ENCODE results near the gene CNFN. TPM values are rescaled to one million over a fixed set of nuclear protein-coding genes. Genes with fewer than 3 reads are reported as not detected.
A peak's percentile ranks its signal among the peaks of the same experiment; 100 is the strongest.

CNFN gene
- total and polyA plus RNA-seq, 8 donors: 0.32 to 4.2 (median 0.70) TPM; not detected in 1

GRCh38 chr19:42412227-42412626 lies 22.1 kb upstream of the CNFN start:
- no peak for TF ChIP-seq CTCF (IDR thresholded peaks at IDR 0.05)
- 79 to 82% methylated on average over 7 of the region's 7 CpGs for WGBS, 2 donors
- no peak for DNase-seq
- intact Hi-C loops (cut with DNase I): no loop called here
- H3K9me3 ChIP-seq: no peaks in the 10 kb centered on the region
- H3K4me1 ChIP-seq: no peaks in the 10 kb centered on the region
- H3K4me3 ChIP-seq: no peak overlapping the region
- FAIRE-seq: no peak
- peak in 1 of 4 donors; percentile 22 for ATAC-seq
- H3K27me3 ChIP-seq: no peaks in the 10 kb centered on the region
- H3K36me3 ChIP-seq: no peaks in the 10 kb centered on the region
- H3K27ac ChIP-seq: no peak overlapping the region

- DNase-seq (no peak), FAIRE-seq (no peak), ATAC-seq (no peak)
- Histone ChIP-seq H3K9me3 (no peaks in the 10 kb centered on the region), H3K4me1 (no peaks in the 10 kb centered on the region), H3K4me3 (no peak overlapping the region), H3K27me3 (no peaks in the 10 kb centered on the region), H3K36me3 (no peaks in the 10 kb centered on the region), H3K27ac (no peak overlapping the region)
- intact Hi-C loops (cut with DNase I): no loop called here
- TF ChIP-seq CTCF (IDR thresholded peaks at IDR 0.05): no peak
- 79% methylated on average over 8 of the region's 8 CpGs for WGBS, 2 donors
Observed at GRCh38 chr19:42411581-42412178, 21.6 kb upstream of the CNFN start.

GRCh38 chr19:42410371-42410770 lies 20.3 kb upstream of the CNFN start:
- H3K9me3 ChIP-seq: no peaks in the 10 kb centered on the region
- ATAC-seq: no peak
- intact Hi-C loops (cut with DNase I): no loop called here
- 91 to 95% methylated on average over 30 of the region's 30 CpGs for WGBS, 2 donors
- FAIRE-seq: no peak
- H3K27ac ChIP-seq: no peak overlapping the region
- no peaks in the 10 kb centered on the region for H3K27me3 ChIP-seq
- H3K36me3 ChIP-seq: no peaks in the 10 kb centered on the region
- H3K4me1 ChIP-seq: no peaks in the 10 kb centered on the region
- no peak overlapping the region for H3K4me3 ChIP-seq
- TF ChIP-seq CTCF (IDR thresholded peaks at IDR 0.05): no peak
- no peak for DNase-seq

- peak in 4 of 6 donors; percentile 38 to 77 (median 55) for DNase-seq
Observed at GRCh38 chr19:42409477-42409876, 19.4 kb upstream of the CNFN start.

More at GRCh38 chr19:42409477-42409876, 19.4 kb upstream of the CNFN start:
- no peaks in the 10 kb centered on the region for H3K4me1 ChIP-seq
- H3K27me3 ChIP-seq: no peaks in the 10 kb centered on the region
- 47 to 59% methylated on average over 6 of the region's 6 CpGs for WGBS, 2 donors
- H3K27ac ChIP-seq: no peak overlapping the region
- H3K9me3 ChIP-seq: no peaks in the 10 kb centered on the region
- no peak for FAIRE-seq
- no peak for TF ChIP-seq CTCF (IDR thresholded peaks at IDR 0.05)
- no peaks in the 10 kb centered on the region for H3K36me3 ChIP-seq
- H3K4me3 ChIP-seq: no peak overlapping the region
- peak; percentile 49 to 71 (median 62) for ATAC-seq
- intact Hi-C loops (cut with DNase I): no loop called here

Measured in pancreas (tissue), 10 donors.